Skeletal muscle tissue (tissue), 4 donors: ENCODE data around the gene RNF145. TPM values are rescaled to one million over a fixed set of nuclear protein-coding genes. Genes with fewer than 3 reads are reported as not detected.
"Not testable (repeated sequence)": the region's sequence is repeated elsewhere in the genome, so short reads cannot be mapped to it uniquely, and the experiment has no call there.

Source experiments
- H3K27ac ChIP-seq: one replicate; pipeline ENCODE4 v1.7.0; 2013; ENCODE audit warnings: mild to moderate bottlenecking, low read depth, low read length, inconsistent platforms
- H3K27me3 ChIP-seq, 3 donors: one replicate each; pipeline ENCODE4 v1.7.0; 2013; ENCODE audit warnings: low read length in 3 of 3; ENCODE audit not compliant: control insufficient read depth in 3 of 3, insufficient read depth in 3 of 3
- H3K36me3 ChIP-seq, 3 donors: one replicate each; pipeline ENCODE4 v1.7.0; 2013; ENCODE audit warnings: low read length in 3 of 3; ENCODE audit not compliant: control insufficient read depth in 3 of 3, insufficient read depth in 3 of 3
- H3K4me1 ChIP-seq, 3 donors: one replicate each; pipeline ENCODE4 v1.7.0; 2013; ENCODE audit warnings: low read length in 3 of 3, mild to moderate bottlenecking in 3 of 3; ENCODE audit not compliant: control insufficient read depth in 3 of 3, insufficient read depth in 3 of 3
- H3K4me3 ChIP-seq, 3 donors: one replicate each; pipeline ENCODE4 v1.7.0; 2013; ENCODE audit warnings: low read length in 3 of 3
- H3K9ac ChIP-seq, 3 donors: one replicate each; pipeline ENCODE4 v1.7.0; 2013; ENCODE audit warnings: low read length in 3 of 3, mild to moderate bottlenecking in 3 of 3, moderate library complexity in 2 of 3, low read depth in 1 of 3
- H3K9me3 ChIP-seq, 3 donors: one replicate each; pipeline ENCODE4 v1.7.0; 2013; ENCODE audit warnings: low read length in 3 of 3; ENCODE audit not compliant: control insufficient read depth in 3 of 3
- total RNA-seq: library from RNA; depleted of rRNA; stranded (reverse); fragments of >200 nt; gene quantifications from one replicate; pipeline ENCODE4 v1.2.3, GENCODE V29; 2014
- donor health status: Osteomylitis.

RNF145 gene
- total RNA-seq, 1 donor from 2014 or later: 44.9 TPM

DNA sequence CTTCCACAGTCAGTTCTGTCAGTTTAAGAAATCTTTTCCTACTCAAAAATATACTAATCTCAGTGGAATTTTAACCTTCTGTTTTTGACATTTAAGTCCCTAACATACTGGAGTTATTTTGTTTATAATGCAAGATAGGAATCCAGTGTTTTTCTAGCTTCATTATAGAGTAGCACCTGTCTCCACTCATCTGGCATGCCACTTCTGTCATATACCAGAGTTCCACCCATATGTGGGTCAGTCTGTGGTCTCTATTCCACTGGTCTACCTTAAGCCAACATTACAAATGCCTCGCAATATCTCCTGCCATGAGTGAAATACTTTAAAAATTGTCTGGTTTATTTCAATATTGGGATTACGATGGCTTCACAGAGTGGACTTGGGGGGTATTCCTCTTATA, 42.9 kb downstream of the RNF145 start:
- H3K27me3 ChIP-seq: no peaks in the 10 kb centered on the region
- no peak overlapping the region for H3K9ac ChIP-seq
- H3K36me3 ChIP-seq: peaks cover 0 to 11% (median 2%) of the 10 kb centered on the region in 3 donors
- H3K27ac ChIP-seq: no peak overlapping the region
- H3K9me3 ChIP-seq: no peaks in the 10 kb centered on the region
- H3K4me1 ChIP-seq: peaks cover 0 to 2% (median 2%) of the 10 kb centered on the region in 3 donors
- no peak overlapping the region for H3K4me3 ChIP-seq

GRCh38 chr5:159163701-159164046, 45.7 kb downstream of the RNF145 start:
- Histone ChIP-seq H3K9ac (no peak overlapping the region), H3K36me3 (peaks cover 6 to 29% (median 19%) of the 10 kb centered on the region in 3 donors), H3K27ac (no peak overlapping the region), H3K27me3 (no peaks in the 10 kb centered on the region), H3K4me3 (no peak overlapping the region), H3K4me1 (peaks cover 0 to 2% (median 2%) of the 10 kb centered on the region in 3 donors), H3K9me3 (no peaks in the 10 kb centered on the region)

DNA sequence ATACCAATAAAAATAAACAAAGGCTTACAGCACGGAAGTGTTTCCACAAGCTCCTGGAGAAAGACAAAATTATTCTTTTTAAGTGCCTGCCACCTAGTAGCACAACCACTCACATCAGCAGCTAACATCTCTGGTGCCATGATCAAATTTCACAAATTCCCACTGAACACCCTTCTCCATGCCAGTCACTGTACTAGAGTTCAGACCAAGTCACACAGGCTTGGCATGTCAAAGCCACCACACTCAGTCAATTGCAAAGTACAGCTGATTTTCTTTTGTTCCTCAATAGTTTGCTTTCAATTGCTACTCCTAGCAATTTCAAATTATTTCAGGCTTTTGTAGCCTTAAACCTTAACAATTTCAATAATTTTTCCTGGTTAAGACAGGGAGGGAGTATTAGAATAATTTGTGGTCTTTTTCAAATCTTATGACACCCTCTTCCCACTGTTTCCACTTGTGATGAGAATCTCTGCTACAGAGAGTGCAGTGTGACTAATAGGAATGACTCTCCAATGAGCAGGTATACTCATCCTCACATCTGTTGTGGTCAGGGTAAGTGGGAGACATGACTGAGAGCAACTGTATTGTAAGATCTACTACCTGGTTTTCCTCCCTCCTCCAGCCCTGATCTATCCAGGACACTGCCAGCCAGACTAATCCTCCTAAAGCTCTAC, 46.2 kb downstream of the RNF145 start:
- Histone ChIP-seq H3K27ac (no peak overlapping the region), H3K9ac (no peak overlapping the region), H3K36me3 (peaks cover 7 to 34% (median 20%) of the 10 kb centered on the region in 3 donors), H3K4me3 (no peak overlapping the region), H3K27me3 (no peaks in the 10 kb centered on the region), H3K9me3 (no peaks in the 10 kb centered on the region), H3K4me1 (peaks cover 0 to 2% (median 2%) of the 10 kb centered on the region in 3 donors)

- Histone ChIP-seq H3K4me1 (peaks cover 0 to 2% (median 2%) of the 10 kb centered on the region in 3 donors), H3K36me3 (peaks cover 9 to 40% (median 28%) of the 10 kb centered on the region in 3 donors), H3K9me3 (no peaks in the 10 kb centered on the region), H3K27me3 (no peaks in the 10 kb centered on the region), H3K9ac (no peak overlapping the region), H3K4me3 (no peak overlapping the region), H3K27ac (no peak overlapping the region)
These were observed 47.8 kb downstream of the RNF145 start for GRCh38 chr5:159161361-159162214.

GRCh38 chr5:159158553-159159091, 50.7 kb downstream of the RNF145 start:
- H3K4me1 ChIP-seq, H3K27me3 ChIP-seq, H3K4me3 ChIP-seq, H3K9me3 ChIP-seq, H3K27ac ChIP-seq, H3K9ac ChIP-seq: not testable (repeated sequence)
- H3K36me3 ChIP-seq: peaks cover 9 to 40% (median 28%) of the 10 kb centered on the region in 3 donors

DNA sequence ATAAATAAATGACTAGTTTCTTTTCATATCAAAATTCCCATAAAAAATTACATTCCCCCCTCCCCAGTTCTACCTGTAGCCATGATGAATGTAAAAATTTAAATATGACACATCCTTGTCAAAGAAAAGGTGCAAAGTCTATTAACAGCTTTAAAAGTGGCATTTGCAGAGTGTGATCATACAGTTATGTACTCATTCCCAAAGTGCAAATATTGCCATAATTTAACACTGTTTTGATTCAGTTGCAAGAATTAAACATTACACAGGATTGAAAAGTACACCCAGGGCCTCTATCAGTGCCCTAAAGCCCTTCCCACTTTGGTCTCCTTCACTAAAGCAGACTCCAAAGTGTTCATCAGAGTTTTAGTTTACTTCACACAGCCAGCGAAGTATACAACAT, 51.8 kb downstream of the RNF145 start:
- Histone ChIP-seq H3K9ac (no peak overlapping the region), H3K4me1 (no peaks in the 10 kb centered on the region), H3K4me3 (no peak overlapping the region), H3K27me3 (no peaks in the 10 kb centered on the region), H3K27ac (no peak overlapping the region), H3K9me3 (no peaks in the 10 kb centered on the region), H3K36me3 (peaks cover 9 to 40% (median 28%) of the 10 kb centered on the region in 3 donors)

DNA sequence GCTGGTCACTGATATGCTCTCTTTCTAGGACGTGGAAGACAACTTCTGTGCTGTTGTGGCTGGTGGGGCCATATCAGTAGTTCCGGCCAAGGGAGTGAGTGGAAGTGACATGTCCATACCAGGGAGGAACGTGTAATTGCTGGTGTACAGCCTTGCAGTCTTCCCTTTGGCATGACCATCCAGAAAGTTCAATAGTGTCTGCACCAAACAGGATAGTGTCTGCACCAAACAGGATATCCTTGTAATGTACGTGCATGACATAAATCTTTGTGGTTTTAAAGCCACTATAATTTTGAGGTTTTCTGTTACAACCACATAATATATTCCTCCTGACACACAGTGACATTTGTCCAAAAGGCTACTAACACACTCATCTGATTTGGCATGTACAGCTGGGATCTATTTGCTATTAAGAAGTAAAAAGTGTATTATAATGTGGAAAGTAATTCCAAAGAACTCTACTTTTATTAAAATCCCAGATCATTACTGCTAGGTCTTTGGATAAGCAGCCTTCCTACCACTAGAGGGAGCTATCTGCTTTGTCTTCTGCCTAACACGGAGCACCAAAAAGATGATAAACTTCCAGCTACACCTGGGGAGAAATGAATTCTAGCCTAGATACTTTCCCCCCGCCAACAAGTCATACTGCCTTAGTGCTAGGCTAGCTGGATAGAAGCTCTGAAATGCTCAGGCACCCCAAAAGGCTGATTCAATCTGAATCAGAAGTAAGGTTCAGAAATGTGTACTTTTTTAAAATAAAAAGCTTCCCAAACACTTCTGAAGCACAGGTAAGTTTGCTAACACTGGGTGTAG, 52.7 kb downstream of the RNF145 start:
- Histone ChIP-seq H3K27me3 (no peaks in the 10 kb centered on the region), H3K4me3 (no peak overlapping the region), H3K4me1 (no peaks in the 10 kb centered on the region), H3K36me3 (peaks cover 9 to 35% (median 25%) of the 10 kb centered on the region in 3 donors), H3K27ac (no peak overlapping the region), H3K9me3 (no peaks in the 10 kb centered on the region), H3K9ac (no peak overlapping the region)

DNA sequence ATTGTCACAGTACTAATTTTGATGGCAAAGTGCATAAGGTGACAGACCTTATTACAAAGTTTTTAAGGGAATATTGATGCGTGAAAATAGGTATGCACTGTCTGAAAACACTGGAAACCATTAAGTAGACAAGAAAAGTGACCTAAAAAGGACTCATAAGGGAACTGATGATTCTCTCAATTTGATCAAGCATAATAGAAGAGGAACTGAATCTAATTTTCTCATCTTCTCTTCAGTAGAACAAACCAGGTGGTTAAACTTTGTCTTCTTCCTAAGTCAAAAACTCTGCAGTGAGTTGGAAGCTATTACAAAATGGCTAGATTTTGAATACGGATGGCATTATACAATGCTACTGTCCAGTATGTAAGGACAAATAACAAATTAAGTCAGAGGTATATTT, 53.4 kb downstream of the RNF145 start:
- H3K4me3 ChIP-seq: no peak overlapping the region
- peaks cover 6 to 29% (median 21%) of the 10 kb centered on the region in 3 donors for H3K36me3 ChIP-seq
- no peak overlapping the region for H3K9ac ChIP-seq
- H3K4me1 ChIP-seq: no peaks in the 10 kb centered on the region
- no peaks in the 10 kb centered on the region for H3K9me3 ChIP-seq
- no peaks in the 10 kb centered on the region for H3K27me3 ChIP-seq
- no peak overlapping the region for H3K27ac ChIP-seq

- peaks cover 0 to 6% (median 5%) of the 10 kb centered on the region in 3 donors for H3K36me3 ChIP-seq
- no peak overlapping the region for H3K27ac ChIP-seq
- H3K4me1 ChIP-seq: no peaks in the 10 kb centered on the region
- H3K27me3 ChIP-seq: peaks cover 0 to 3% (median 0%) of the 10 kb centered on the region in 3 donors
- no peak overlapping the region for H3K9ac ChIP-seq
- no peaks in the 10 kb centered on the region for H3K9me3 ChIP-seq
- no peak overlapping the region for H3K4me3 ChIP-seq
These were observed 56.5 kb downstream of the RNF145 start for GRCh38 chr5:159152876-159153275.
